Activated T-cell treated with anti-CD3 and anti-CD28 coated beads, Interleukin-2, amount 50 U/mL, for 4 hours (primary cell): ENCODE data around the gene EIF4E3. TPM values are rescaled to one million over a fixed set of nuclear protein-coding genes. Genes with fewer than 3 reads are reported as not detected.
A peak's percentile ranks its signal among the peaks of the same experiment; 100 is the strongest.

ENCODE experiments used
- ATAC-seq, 2 donors: fragments of 200-7000 bp; cut with Tn5 transposase; one replicate each; pipeline ENCODE4 v1.10.0; 2021
- DNase-seq: peaks from one replicate; pipeline ENCODE4 v3.0.0-alpha.2; 2020
- H3K27me3 Mint-ChIP-seq: one replicate; pipeline ENCODE4 v1.8.0; 2021; ENCODE audit warnings: low read depth, mixed read lengths
- H3K36me3 Mint-ChIP-seq: one replicate; pipeline ENCODE4 v1.8.0; 2022; ENCODE audit warnings: mixed read lengths; ENCODE audit not compliant: insufficient read depth
- H3K4me1 Mint-ChIP-seq: one replicate; pipeline ENCODE4 v1.8.0; 2021; ENCODE audit warnings: low read depth, mixed read lengths
- H3K4me3 Mint-ChIP-seq: one replicate; pipeline ENCODE4 v1.8.0; 2021; ENCODE audit warnings: mild to moderate bottlenecking, moderate library complexity, mixed read lengths
- H3K9me3 Mint-ChIP-seq: one replicate; pipeline ENCODE4 v1.8.0; 2021; ENCODE audit warnings: mixed read lengths
- total RNA-seq, 3 donors: library from RNA; stranded (reverse); gene quantifications; one replicate each; pipeline ENCODE4 v1.2.1, GENCODE V29; 2021

The EIF4E3 gene
- total RNA-seq, 3 donors from 2014 or later, result 13.4 to 17.0 (median 14.3) TPM

DNA sequence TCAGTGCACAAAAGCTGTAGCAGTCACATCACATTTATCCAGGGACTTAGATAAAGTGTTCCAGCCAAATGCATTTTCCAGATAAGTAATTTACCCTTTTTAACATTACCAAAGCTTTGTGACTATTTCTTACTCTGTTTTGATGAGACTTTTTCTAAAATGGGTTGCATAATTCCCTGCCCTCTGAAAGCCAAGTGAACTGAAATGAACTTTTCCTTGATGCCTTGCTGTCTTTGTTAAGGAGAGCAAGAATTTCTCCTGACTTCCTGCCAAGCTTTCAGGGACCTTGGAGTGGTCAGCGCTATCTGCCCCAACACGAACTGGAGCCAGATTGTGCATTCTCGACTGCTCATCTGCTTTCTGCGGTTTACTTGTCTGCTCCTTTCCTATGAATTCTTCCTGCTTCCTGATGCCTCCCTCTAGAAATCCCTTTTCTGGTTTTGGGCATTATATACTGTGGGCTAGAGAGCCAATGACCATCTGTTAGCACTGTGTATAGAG is 34.8 kb downstream of the EIF4E3 start:
- ATAC-seq (no peak), DNase-seq (no peak)
- Mint-ChIP-seq H3K36me3 (peaks cover 30% of the 10 kb centered on the region), H3K4me3 (no peak overlapping the region), H3K27me3 (no peaks in the 10 kb centered on the region), H3K9me3 (no peaks in the 10 kb centered on the region), H3K4me1 (peaks cover 6% of the 10 kb centered on the region)

DNA sequence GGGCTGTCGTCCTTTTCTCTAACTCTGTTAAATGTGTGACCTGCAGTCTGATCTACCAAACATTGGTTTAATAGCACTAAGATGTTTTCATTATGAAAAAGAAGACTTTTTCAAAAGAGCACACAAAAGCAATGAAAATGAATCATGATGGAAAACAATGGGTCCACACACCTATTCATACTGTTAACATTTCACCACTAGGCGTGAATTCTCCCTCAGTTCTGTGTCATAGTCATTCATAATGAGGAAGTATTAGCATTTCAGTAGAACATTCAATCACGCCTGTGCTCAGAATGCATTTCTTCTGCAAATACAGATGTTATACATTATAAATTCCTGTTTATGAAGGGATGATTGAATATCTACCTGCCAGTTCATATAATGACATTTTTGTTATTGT is 35.9 kb downstream of the EIF4E3 start:
- no peak for DNase-seq
- Mint-ChIP-seq H3K9me3 (no peaks in the 10 kb centered on the region), H3K27me3 (no peaks in the 10 kb centered on the region), H3K4me3 (no peak overlapping the region), H3K4me1 (peaks cover 6% of the 10 kb centered on the region), H3K36me3 (peaks cover 30% of the 10 kb centered on the region)
- peak; percentile 59 to 70 for ATAC-seq

DNA sequence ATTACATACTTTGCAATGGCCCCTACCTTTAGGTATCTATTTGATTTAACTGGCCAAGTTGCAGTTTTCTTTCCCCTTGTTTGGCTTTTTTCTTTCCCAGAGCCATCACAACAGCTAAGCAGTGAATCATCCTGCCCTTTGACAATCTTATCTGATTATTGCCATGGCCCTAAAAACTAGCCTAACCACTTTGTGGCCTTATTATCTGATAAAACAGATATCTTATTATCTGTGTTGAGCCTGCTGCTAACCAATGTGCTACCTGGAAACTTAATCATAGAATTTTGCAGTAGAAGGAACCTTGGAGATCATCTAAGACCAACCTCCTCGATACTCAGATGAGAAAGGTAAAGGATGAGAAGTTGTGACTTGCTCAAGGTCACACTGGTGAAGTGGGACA is 37.1 kb downstream of the EIF4E3 start:
- DNase-seq (no peak), ATAC-seq (no peak)
- Mint-ChIP-seq H3K4me1 (peaks cover 6% of the 10 kb centered on the region), H3K4me3 (no peak overlapping the region), H3K9me3 (no peaks in the 10 kb centered on the region), H3K27me3 (no peaks in the 10 kb centered on the region), H3K36me3 (peaks cover 31% of the 10 kb centered on the region)

DNA sequence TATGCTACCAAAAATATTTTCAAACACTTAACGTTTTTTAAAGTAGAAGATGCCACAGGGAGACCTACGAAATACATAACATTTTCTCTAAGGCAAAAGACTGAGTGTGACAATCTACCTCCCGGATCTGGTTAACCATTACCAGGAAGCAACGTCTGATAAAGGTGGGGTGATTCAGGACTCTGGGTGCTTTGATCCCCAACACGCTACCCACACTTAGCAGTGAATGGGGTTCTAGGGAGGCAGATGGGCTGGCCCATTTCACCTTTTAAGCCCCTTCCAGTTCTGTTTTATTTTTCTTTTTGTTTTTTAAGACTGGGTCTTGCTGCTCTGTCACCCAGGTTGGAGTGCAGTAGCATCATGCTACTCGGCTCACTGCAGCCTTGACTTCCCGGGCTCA is 39.5 kb downstream of the EIF4E3 start:
- ATAC-seq (peak in 1 of 2 donors; percentile 32), DNase-seq (no peak)
- Mint-ChIP-seq H3K4me1 (peaks cover 12% of the 10 kb centered on the region), H3K4me3 (no peak overlapping the region), H3K9me3 (no peaks in the 10 kb centered on the region), H3K36me3 (peaks cover 35% of the 10 kb centered on the region), H3K27me3 (no peaks in the 10 kb centered on the region)

DNA sequence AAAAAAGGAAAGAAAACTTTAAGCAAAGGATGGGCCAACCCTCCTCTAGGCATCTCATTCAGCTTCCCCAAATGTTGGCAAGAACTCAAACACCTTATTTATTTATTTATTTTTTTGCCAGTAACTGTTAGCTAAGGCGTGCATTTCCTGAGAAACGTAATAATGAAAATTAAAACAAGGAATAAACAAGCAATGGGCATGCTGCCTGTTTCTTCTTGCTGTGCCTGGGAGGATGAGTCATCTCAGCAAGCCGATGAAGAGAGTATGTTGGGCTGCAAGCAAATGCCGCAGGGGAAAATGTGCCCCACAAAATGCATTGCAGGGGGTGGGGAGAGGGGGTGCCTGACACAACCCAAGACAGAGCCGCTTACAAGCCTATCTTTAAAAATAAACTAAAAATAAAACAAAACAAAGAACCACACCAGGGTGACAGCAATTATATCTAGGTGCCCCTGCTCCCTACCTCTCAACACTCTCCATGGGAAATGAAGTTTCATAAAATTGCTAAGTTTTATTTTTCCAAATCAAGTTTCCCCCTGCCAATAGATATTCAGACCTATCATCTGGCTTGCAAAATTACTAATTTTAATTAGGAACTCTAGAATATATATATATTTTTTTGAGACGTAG is 40.3 kb downstream of the EIF4E3 start:
- Mint-ChIP-seq H3K4me3 (no peak overlapping the region), H3K4me1 (peaks cover 12% of the 10 kb centered on the region), H3K36me3 (peaks cover 33% of the 10 kb centered on the region), H3K27me3 (no peaks in the 10 kb centered on the region), H3K9me3 (no peaks in the 10 kb centered on the region)
- ATAC-seq, result no peak
- no peak for DNase-seq

DNA sequence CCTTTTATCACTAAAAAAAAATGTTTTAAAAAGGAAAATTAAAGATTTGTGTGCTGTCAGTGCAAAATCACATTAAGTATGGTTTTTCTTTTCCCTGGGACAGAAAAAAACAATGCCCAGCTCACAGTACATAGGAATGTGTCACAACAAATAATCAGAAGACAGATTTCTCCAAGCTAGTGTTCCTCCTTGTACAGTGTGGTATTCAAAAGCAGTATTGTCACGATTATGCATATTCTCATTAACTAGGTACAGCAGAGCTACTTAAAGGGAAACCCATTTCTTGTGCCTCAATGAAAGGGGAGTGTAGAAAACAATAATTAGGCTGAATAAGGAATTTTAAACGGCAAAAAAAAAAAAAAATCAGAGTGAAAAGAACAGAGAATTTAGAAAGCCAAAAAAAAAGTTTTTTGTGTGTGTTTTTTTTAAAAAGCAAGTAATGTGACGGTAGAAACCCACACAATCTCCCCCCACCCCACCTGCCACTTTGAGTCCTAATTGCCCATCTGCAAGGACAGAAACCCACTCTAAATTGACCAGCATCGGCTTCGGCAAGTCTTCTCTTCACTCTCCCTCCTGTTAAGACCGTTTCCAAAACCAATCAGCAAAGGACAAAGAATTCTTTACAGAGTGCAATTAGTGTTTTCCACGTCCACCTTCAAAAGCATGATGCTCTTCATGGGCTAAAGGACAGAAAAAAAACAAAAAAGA is 41.0 kb downstream of the EIF4E3 start:
- no peak for ATAC-seq
- Mint-ChIP-seq H3K4me3 (no peak overlapping the region), H3K9me3 (no peaks in the 10 kb centered on the region), H3K36me3 (peaks cover 34% of the 10 kb centered on the region), H3K27me3 (no peaks in the 10 kb centered on the region), H3K4me1 (peaks cover 12% of the 10 kb centered on the region)
- DNase-seq, result no peak

DNA sequence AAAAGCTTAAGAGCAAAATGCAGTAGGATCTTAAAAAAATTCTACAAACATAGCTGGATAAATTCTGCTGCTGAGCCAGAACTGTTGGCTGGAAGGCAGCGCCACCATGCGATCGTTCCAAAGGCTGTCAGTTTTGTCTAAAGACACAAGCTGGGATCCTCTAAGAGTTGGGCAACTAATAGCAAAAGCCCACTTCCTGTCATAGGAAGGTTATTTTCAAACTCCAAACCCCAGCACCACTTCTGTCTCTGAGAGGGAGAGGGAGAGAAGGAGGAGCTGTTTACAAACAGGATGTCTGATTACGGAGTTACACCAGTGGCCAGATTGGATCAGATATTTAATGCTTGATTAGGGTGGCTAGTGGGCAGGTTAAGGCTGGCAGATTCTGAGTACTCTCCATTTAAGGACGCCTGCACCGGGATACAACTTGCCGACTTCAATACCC is 44.0 kb downstream of the EIF4E3 start:
- Mint-ChIP-seq H3K36me3 (peaks cover 30% of the 10 kb centered on the region), H3K4me1 (peaks cover 7% of the 10 kb centered on the region)

DNA sequence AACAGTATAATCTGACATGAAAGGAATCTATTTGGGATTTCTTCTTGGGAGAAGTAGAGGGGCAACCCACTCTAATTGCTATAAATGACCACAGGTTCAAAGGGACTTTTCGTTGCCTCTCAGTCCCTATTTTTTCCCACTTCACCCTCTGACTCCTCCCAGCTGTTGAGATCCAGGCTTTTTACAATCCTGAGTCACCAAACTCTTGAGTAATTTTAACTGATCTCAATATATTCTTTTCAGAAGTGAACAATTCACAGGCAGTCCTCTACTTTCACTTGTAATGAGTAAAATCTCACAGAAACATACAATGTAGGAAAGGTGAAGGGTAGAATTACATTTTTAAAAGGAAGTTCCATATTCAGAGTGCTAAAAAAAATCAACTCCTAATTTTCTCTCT is 44.6 kb downstream of the EIF4E3 start:
- ATAC-seq, result no peak
- Mint-ChIP-seq H3K4me3 (no peak overlapping the region), H3K36me3 (peaks cover 35% of the 10 kb centered on the region), H3K4me1 (peaks cover 7% of the 10 kb centered on the region), H3K9me3 (no peaks in the 10 kb centered on the region), H3K27me3 (no peaks in the 10 kb centered on the region)
- DNase-seq, result no peak

More for the DNA sequence above, 44.0 kb downstream of the EIF4E3 start:
- DNase-seq, result peak; percentile 25
- peak; percentile 28 to 34 for ATAC-seq
- H3K27me3 Mint-ChIP-seq, result no peaks in the 10 kb centered on the region
- H3K4me3 Mint-ChIP-seq, result no peak overlapping the region
- H3K9me3 Mint-ChIP-seq, result no peaks in the 10 kb centered on the region

DNA sequence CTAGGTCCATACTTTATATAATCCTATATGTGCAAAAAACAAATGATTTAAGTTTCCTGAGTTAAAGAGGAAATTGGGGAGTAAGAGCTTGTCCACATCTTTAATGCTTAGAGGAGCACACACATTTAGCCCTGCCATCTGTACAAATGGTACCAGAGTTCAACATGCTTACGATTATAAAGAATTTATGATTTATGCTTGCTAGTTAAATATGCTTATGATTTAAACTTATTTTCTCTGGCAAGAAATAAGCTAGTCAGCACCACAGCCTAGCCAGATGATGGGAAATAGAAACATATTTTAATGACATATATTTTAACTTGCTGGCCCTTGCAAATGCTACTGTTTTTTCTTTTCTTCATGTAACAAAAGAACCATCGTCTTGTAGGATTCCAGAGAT is 48.3 kb downstream of the EIF4E3 start:
- H3K27me3 Mint-ChIP-seq, result no peaks in the 10 kb centered on the region
- H3K9me3 Mint-ChIP-seq, result no peaks in the 10 kb centered on the region
- ATAC-seq (no peak), DNase-seq (no peak)
- H3K36me3 Mint-ChIP-seq, result peaks cover 29% of the 10 kb centered on the region
- H3K4me1 Mint-ChIP-seq, result peaks cover 9% of the 10 kb centered on the region
- no peak overlapping the region for H3K4me3 Mint-ChIP-seq

DNA sequence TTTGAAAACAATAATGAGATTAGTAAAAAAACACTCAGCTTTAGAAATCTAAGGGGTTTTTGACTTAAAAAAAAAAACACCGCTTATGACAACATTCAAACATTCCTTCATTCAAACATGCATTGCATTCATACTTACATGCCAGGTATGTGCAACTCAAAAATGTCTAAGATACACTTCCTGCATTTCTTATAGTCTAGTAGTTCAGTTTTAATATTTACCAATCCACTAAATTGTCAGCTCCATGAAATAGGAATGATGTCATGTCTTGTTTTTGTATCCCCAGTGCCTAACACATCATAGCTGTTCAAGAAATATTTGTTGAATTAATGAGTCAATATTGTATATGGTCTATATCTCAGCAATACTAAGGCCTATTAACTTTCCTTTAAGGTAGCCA is 51.7 kb downstream of the EIF4E3 start:
- no peak for ATAC-seq
- H3K4me1 Mint-ChIP-seq, result peaks cover 3% of the 10 kb centered on the region
- H3K9me3 Mint-ChIP-seq, result no peaks in the 10 kb centered on the region
- H3K36me3 Mint-ChIP-seq, result peaks cover 22% of the 10 kb centered on the region
- no peaks in the 10 kb centered on the region for H3K27me3 Mint-ChIP-seq
- H3K4me3 Mint-ChIP-seq, result no peak overlapping the region
- no peak for DNase-seq

DNA sequence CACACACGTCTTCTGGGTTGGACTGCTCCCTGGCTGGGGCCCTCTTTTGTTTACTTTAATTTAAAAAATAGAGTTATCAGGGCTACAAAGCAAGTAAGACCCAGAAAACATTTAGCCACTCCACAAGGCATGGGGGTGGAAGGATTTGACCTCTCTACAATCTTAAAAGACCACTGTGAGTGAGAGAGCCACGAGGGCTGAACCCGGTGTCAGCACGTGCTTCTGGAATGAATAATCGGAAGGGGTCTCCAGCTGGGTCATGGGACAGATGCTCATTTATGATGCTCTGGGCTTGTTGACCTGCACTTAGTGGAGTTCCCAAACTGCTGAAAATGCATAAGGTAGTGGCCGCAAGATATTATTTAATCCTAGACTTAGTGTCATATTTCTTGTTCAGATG is 52.4 kb downstream of the EIF4E3 start:
- DNase-seq (no peak), ATAC-seq (no peak)
- H3K4me3 Mint-ChIP-seq, result no peak overlapping the region
- peaks cover 18% of the 10 kb centered on the region for H3K36me3 Mint-ChIP-seq
- no peaks in the 10 kb centered on the region for H3K9me3 Mint-ChIP-seq
- no peaks in the 10 kb centered on the region for H3K27me3 Mint-ChIP-seq
- H3K4me1 Mint-ChIP-seq, result peaks cover 3% of the 10 kb centered on the region

DNA sequence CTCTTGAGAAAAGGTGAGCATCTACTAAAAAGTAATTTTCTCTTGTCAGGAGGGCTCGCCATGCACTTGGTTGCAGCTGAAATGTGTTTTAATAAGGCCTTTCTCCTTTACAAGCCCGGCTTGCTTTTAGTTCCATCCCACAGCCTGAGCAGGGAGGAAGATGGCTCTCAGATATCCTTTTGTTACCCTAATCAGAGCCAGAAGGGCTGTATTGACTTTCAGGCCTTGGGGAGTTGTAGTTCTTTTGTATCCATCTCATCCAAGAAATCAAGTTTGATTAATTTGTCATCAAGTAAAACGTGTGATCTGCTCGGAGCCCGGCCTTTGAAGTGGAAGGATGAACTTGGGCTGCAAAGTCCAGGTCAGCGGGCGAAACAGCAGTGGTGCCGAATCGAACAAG is 52.9 kb downstream of the EIF4E3 start:
- H3K4me3 Mint-ChIP-seq, result no peak overlapping the region
- ATAC-seq (no peak), DNase-seq (no peak)

DNA sequence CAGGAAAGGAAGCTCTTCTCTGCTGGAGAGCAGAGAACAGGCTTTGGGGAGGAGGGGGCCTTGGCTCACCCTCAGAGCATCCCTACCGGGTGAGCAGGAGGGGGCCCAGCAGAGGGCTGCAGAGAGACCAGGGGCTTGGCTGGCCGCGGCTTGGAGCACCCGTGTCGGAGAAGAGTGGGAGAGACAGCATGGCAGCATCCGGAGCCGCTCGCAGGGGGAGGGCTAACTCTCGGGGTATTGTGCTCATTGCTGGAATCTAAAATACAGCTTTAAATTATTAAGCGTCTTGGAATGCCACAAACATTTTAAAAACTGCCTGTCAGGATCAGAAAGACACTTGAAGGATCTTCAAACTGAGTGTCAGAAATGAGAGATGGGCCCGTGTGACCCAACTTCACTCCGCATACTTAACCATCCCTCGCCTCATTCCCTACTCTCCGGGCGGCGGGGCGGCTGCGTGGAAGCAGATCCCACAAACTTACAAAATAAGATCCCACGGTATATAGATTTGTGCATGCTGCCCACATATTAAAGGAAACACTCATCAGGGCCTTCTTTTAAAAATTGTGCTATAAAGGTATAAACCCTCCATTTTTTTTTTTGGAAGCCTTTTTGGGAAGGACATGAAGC is 53.9 kb downstream of the EIF4E3 start:
- Mint-ChIP-seq H3K36me3 (peaks cover 15% of the 10 kb centered on the region), H3K27me3 (no peaks in the 10 kb centered on the region), H3K4me3 (no peak overlapping the region)

More for the DNA sequence above, 52.9 kb downstream of the EIF4E3 start:
- peaks cover 17% of the 10 kb centered on the region for H3K36me3 Mint-ChIP-seq
- H3K9me3 Mint-ChIP-seq, result no peaks in the 10 kb centered on the region
- peaks cover 3% of the 10 kb centered on the region for H3K4me1 Mint-ChIP-seq
- H3K27me3 Mint-ChIP-seq, result no peaks in the 10 kb centered on the region

DNA sequence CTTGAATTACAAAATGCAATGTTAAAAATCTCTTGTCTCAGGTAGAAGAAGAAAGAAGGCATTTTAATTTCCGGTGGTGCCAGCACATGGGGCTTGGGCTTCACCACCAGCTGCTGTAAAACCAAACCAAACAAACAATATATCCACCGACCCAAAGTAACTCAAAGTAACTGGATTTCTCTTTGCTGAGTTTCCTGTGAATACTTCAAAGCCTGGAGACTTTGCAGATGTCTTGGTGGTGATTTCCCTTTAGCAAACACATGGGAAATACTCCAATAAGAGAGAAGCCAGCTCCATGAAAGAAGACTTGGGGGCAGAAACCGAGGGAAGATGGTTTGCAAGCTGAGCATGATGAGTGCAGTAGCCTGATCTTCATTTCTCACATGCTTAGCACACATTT is 62.6 kb downstream of the EIF4E3 start:
- Mint-ChIP-seq H3K9me3 (peaks cover 11% of the 10 kb centered on the region), H3K36me3 (peaks cover 29% of the 10 kb centered on the region), H3K4me1 (peaks cover 16% of the 10 kb centered on the region), H3K27me3 (no peaks in the 10 kb centered on the region), H3K4me3 (no peak overlapping the region)
- no peak for DNase-seq
- ATAC-seq, result peak in 1 of 2 donors; percentile 32

More for the DNA sequence above, 53.9 kb downstream of the EIF4E3 start:
- Mint-ChIP-seq H3K9me3 (no peaks in the 10 kb centered on the region), H3K4me1 (peaks cover 3% of the 10 kb centered on the region)
- ATAC-seq (no peak), DNase-seq (no peak)
